Heart left ventricle (tissue), 13 donors: ENCODE results near the gene RAB40A.

ENCODE experiments used
- POLR2A ChIP-seq, 2 donors: fragments of 450-650 bp; IDR thresholded peaks; one replicate each; pipeline ENCODE4 v1.6.1; 2017; ENCODE audit warnings: antibody characterized with exemption in 2 of 2, mild to moderate bottlenecking in 2 of 2, moderate library complexity in 2 of 2
- TF ChIP-seq, protein P1 (sequence below), 12 donors: fragments of 200-600 bp; sonication (generic) in 4 of 12; IDR thresholded peaks; one replicate each; pipeline versions ENCODE4 v1.5.0 to v1.8.0; 2018 to 2022; ENCODE audit warnings: antibody characterized with exemption in 12 of 12, mild to moderate bottlenecking in 5 of 12
- donor health status: ischemic (EF 13 %, LVEDD 7.1; RV severe dilation, severe dysfunction).
- donor health status: DM: no; HTN: yes; CAD: no.
- donor health status: DM: no; HTN: no; CAD: no.
- donor health status: ischemic (EF 25% LVEDD 6.9; RV normal size, moderate dysfunction).
- donor health status: ischemic (EF 25% LVEDD 5.7; RV mildly dilated, moderate dysfunction).
- donor health status: ischemic (EF 35%, LVEDD 5.7; RV mildly dilated, moderate dysfunction).
- donor health status: nonischemic (EF 11% LVEDD 7.7; RV severe dilation, severe dysfunction).
- donor health status: DM: yes; HTN: yes; CAD: no.
- donor health status: PGD.
- donor health status: ischemic (EF 29% LVEDD 5.4; RV normal size, mild dysfunction).
- donor health status: nonischemic (EF 23%, LVEDD 6.1; RV moderate dilation, normal function).

DNA sequence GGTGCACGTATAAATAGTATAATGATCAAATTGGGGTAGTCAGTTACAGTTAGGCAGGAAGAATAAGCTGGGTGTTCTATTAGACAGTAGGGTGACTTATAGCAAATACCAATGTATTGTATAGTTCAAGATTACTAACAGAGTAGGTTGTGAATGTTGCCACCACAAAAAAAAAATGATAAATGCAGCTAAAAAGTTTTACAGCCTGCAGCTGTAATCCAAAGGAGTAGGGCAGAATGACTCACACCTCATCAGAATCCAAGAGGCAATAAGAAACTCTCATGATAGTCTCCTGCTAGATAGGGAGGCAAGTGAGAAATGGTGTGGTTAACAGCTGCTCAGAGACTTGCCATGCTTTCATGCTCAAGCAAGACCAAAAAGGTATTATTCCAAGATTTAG, 46.5 kb upstream of the RAB40A start:
- TF ChIP-seq, protein P1, sequence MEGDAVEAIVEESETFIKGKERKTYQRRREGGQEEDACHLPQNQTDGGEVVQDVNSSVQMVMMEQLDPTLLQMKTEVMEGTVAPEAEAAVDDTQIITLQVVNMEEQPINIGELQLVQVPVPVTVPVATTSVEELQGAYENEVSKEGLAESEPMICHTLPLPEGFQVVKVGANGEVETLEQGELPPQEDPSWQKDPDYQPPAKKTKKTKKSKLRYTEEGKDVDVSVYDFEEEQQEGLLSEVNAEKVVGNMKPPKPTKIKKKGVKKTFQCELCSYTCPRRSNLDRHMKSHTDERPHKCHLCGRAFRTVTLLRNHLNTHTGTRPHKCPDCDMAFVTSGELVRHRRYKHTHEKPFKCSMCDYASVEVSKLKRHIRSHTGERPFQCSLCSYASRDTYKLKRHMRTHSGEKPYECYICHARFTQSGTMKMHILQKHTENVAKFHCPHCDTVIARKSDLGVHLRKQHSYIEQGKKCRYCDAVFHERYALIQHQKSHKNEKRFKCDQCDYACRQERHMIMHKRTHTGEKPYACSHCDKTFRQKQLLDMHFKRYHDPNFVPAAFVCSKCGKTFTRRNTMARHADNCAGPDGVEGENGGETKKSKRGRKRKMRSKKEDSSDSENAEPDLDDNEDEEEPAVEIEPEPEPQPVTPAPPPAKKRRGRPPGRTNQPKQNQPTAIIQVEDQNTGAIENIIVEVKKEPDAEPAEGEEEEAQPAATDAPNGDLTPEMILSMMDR (IDR thresholded peaks at IDR 0.05) = no peak
- TF ChIP-seq POLR2A (IDR thresholded peaks at IDR 0.05) = no peak
